ENCODE measurements around the gene HERPUD1. TPM values are rescaled to one million over a fixed set of nuclear protein-coding genes. Genes with fewer than 3 reads are reported as not detected.
"Not testable (repeated sequence)": the region's sequence is repeated elsewhere in the genome, so short reads cannot be mapped to it uniquely, and the experiment has no call there.

Gene HERPUD1
- 60.8 TPM for total RNA-seq (ENCODE audit: unreplicated experiment)
- long read RNA-seq, transcript HERPUD1-201 (8 exons, 1,862 nt): minor isoform, 6 of 75 reads
- long read RNA-seq, transcript HERPUD1-204 (8 exons, 2,946 nt): major isoform, 59 of 75 reads
- long read RNA-seq, partial matches to known transcripts: 1 of 75 reads
- long read RNA-seq, other reads (novel, unspliced or antisense): 6 of 75 reads

- peak; percentile 99 for DNase-seq (ENCODE audit: low spot score)
- TF ChIP-seq, protein P1, sequence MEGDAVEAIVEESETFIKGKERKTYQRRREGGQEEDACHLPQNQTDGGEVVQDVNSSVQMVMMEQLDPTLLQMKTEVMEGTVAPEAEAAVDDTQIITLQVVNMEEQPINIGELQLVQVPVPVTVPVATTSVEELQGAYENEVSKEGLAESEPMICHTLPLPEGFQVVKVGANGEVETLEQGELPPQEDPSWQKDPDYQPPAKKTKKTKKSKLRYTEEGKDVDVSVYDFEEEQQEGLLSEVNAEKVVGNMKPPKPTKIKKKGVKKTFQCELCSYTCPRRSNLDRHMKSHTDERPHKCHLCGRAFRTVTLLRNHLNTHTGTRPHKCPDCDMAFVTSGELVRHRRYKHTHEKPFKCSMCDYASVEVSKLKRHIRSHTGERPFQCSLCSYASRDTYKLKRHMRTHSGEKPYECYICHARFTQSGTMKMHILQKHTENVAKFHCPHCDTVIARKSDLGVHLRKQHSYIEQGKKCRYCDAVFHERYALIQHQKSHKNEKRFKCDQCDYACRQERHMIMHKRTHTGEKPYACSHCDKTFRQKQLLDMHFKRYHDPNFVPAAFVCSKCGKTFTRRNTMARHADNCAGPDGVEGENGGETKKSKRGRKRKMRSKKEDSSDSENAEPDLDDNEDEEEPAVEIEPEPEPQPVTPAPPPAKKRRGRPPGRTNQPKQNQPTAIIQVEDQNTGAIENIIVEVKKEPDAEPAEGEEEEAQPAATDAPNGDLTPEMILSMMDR (IDR thresholded peaks at IDR 0.05; ENCODE audit: unreplicated experiment): peak; percentile 39
- Mint-ChIP-seq H3K27me3 (ENCODE audit: unreplicated experiment) (peaks cover 10% of the 10 kb centered on the region), H3K27ac (ENCODE audit: unreplicated experiment) (peak within 1 kb of the TSS; percentile 96), H3K4me3 (ENCODE audit: unreplicated experiment) (peak within 1 kb of the TSS; percentile 97), H3K4me1 (ENCODE audit: unreplicated experiment) (peaks cover 23% of the 10 kb centered on the region), H3K9me3 (ENCODE audit: unreplicated experiment) (no peaks in the 10 kb centered on the region), H3K36me3 (ENCODE audit: low read depth, unreplicated experiment) (peaks cover 21% of the 10 kb centered on the region)
Observed at GRCh38 chr16:56931892-56932720, at the start of gene HERPUD1. Gene HERPUD1, plus strand, starts transcription at chr16:56932142. Its CDS starts 103 bp downstream, at chr16:56932245.

- TF ChIP-seq, protein P1 (IDR thresholded peaks at IDR 0.05; ENCODE audit: unreplicated experiment): no peak
- H3K9me3 Mint-ChIP-seq (ENCODE audit: unreplicated experiment): peaks cover 3% of the 10 kb centered on the region
- H3K27ac Mint-ChIP-seq (ENCODE audit: unreplicated experiment): no peak overlapping the region
- H3K27me3 Mint-ChIP-seq (ENCODE audit: unreplicated experiment): peaks cover 8% of the 10 kb centered on the region
- H3K4me3 Mint-ChIP-seq (ENCODE audit: unreplicated experiment): no peak overlapping the region
- H3K36me3 Mint-ChIP-seq (ENCODE audit: low read depth, unreplicated experiment): peaks cover 11% of the 10 kb centered on the region
- no peaks in the 10 kb centered on the region for H3K4me1 Mint-ChIP-seq (ENCODE audit: unreplicated experiment)
- DNase-seq (ENCODE audit: low spot score): no peak
Observed at GRCh38 chr16:56883586-56883985, 48.4 kb upstream of the HERPUD1 start.

DNA sequence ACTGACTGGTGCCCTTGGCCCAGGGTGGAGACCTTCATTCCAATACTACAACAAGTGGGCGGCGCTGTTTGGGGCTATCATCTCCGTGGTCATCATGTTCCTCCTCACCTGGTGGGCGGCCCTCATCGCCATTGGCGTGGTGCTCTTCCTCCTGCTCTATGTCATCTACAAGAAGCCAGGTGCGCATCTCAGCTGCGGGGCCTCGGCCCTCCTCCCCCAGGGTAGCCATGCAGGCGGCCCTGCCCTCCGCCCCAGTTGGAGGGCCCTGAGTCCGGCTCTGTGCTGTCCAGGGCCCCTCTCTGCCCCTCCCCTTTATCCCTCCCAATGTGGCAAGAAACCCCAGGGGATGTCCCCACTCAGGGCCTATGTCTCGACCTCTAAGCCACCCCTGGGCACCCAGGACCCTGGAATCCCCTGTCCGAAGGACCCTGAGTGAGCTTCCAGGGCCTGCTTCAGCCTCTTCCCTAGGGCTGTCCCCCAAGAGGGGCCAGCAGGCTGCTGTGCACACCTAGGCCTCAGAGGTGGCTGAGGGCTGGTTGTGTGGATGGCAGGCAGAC is 47.8 kb upstream of the HERPUD1 start:
- TF ChIP-seq, protein P1 (IDR thresholded peaks at IDR 0.05; ENCODE audit: unreplicated experiment): no peak
- H3K36me3 Mint-ChIP-seq (ENCODE audit: low read depth, unreplicated experiment): peaks cover 11% of the 10 kb centered on the region
- no peak overlapping the region for H3K4me3 Mint-ChIP-seq (ENCODE audit: unreplicated experiment)
- no peak overlapping the region for H3K27ac Mint-ChIP-seq (ENCODE audit: unreplicated experiment)
- no peaks in the 10 kb centered on the region for H3K4me1 Mint-ChIP-seq (ENCODE audit: unreplicated experiment)
- no peak for DNase-seq (ENCODE audit: low spot score)
- H3K9me3 Mint-ChIP-seq (ENCODE audit: unreplicated experiment): peaks cover 3% of the 10 kb centered on the region
- peaks cover 6% of the 10 kb centered on the region for H3K27me3 Mint-ChIP-seq (ENCODE audit: unreplicated experiment)

DNA sequence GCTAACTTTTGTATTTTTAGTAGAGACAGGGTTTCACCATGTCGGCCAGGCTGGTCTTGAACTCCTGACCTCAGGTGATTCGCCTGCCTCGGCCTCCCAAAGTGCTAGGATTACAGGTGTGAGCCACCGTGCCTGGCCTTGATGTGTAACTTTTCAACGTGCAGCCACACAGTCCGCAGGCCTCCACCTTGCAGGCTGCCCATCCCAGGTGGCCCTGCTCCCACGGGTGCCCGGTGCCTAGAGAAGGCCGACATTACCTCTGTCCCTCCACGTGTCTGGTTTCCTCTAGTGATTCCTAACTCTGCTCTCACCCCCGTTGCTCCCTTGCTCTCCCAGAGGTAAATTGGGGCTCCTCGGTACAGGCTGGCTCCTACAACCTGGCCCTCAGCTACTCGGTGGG is 47.0 kb upstream of the HERPUD1 start:
- peaks cover 11% of the 10 kb centered on the region for H3K36me3 Mint-ChIP-seq (ENCODE audit: low read depth, unreplicated experiment)
- H3K9me3 Mint-ChIP-seq (ENCODE audit: unreplicated experiment); H3K4me1 Mint-ChIP-seq (ENCODE audit: unreplicated experiment); H3K27me3 Mint-ChIP-seq (ENCODE audit: unreplicated experiment); H3K4me3 Mint-ChIP-seq (ENCODE audit: unreplicated experiment); H3K27ac Mint-ChIP-seq (ENCODE audit: unreplicated experiment); DNase-seq (ENCODE audit: low spot score): not testable (repeated sequence)

DNA sequence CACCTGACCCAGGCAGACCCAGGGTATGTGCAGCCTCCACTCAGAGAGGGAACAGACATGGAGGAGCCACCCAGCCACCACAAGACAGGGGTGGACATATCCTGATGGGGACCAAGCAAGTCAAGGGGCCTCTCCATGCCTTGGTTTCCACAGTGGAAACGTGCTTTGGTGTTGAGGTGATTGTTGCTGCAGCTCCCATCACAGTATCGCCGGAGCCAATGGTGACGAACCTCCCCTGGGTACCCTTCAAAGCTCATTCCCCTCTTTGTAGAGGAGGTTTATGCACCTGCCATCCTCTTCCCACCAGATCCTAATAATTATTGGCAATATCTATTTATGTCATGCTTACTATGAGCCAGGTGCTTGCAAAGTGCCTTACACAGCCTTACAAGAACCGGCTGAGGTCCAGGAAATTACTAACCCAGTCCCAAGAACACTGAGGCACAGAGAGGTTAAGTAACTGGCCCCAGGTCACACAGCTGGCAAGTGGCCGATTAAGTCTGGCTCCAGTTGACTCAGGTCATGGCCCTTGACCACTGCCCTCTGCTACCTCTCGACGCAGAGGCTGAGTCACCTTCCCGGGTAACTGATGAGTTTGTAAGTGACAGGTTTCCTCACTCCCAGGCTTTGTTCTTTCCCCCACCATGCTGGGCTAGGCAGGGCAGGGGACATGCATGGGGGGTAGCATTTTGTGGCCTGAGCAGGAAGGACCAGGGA is 46.3 kb upstream of the HERPUD1 start:
- peaks cover 6% of the 10 kb centered on the region for H3K27me3 Mint-ChIP-seq (ENCODE audit: unreplicated experiment)
- no peak overlapping the region for H3K27ac Mint-ChIP-seq (ENCODE audit: unreplicated experiment)
- peaks cover 11% of the 10 kb centered on the region for H3K36me3 Mint-ChIP-seq (ENCODE audit: low read depth, unreplicated experiment)
- DNase-seq (ENCODE audit: low spot score): no peak
- no peaks in the 10 kb centered on the region for H3K4me1 Mint-ChIP-seq (ENCODE audit: unreplicated experiment)
- TF ChIP-seq, protein P1 (IDR thresholded peaks at IDR 0.05; ENCODE audit: unreplicated experiment): no peak
- H3K9me3 Mint-ChIP-seq (ENCODE audit: unreplicated experiment): peaks cover 3% of the 10 kb centered on the region
- H3K4me3 Mint-ChIP-seq (ENCODE audit: unreplicated experiment): no peak overlapping the region
